Measurements from ENCODE around the gene SPINT4. TPM values are rescaled to one million over a fixed set of nuclear protein-coding genes. Genes with fewer than 3 reads are reported as not detected.

SPINT4 gene
- total RNA-seq, 1 donor: not detected

- H2AFZ ChIP-seq (ENCODE audit: low read length): no peak overlapping the region
- H3K9me3 ChIP-seq (ENCODE audit: low read depth, low read length): no peaks in the 10 kb centered on the region
Measured at GRCh38 chr20:45765307-45765875, 43.2 kb downstream of the SPINT4 start.

GRCh38 chr20:45765980-45766379 is 43.8 kb downstream of the SPINT4 start:
- H3K79me2 ChIP-seq (ENCODE audit: insufficient read depth, low read length): no peaks in the 10 kb centered on the region
- no peaks in the 10 kb centered on the region for H4K20me1 ChIP-seq (ENCODE audit: insufficient read depth, low read length)
- H3K4me1 ChIP-seq (ENCODE audit: insufficient read depth, low read length): no peaks in the 10 kb centered on the region
- no peak overlapping the region for H2AFZ ChIP-seq (ENCODE audit: low read length)
- no peak overlapping the region for H3K27ac ChIP-seq (ENCODE audit: low read depth, low read length)
- DNase-seq (ENCODE audit: insufficient read length, low spot score, missing footprints): no peak
- no peaks in the 10 kb centered on the region for H3K9me3 ChIP-seq (ENCODE audit: low read depth, low read length)
- TF ChIP-seq CTCF (IDR thresholded peaks at IDR 0.05; ENCODE audit: extremely low read depth, low read depth, low read length): no peak
- H3K4me2 ChIP-seq (ENCODE audit: insufficient read depth, low read length): no peak overlapping the region
- no peaks in the 10 kb centered on the region for H3K36me3 ChIP-seq (ENCODE audit: insufficient read depth, low read length)
- no peaks in the 10 kb centered on the region for H3K27me3 ChIP-seq (ENCODE audit: insufficient read depth, low read length)
- no peak overlapping the region for H3K4me3 ChIP-seq (ENCODE audit: insufficient read depth, low read length)

More at GRCh38 chr20:45765307-45765875, 43.2 kb downstream of the SPINT4 start:
- Histone ChIP-seq H3K4me3 (ENCODE audit: insufficient read depth, low read length) (no peak overlapping the region), H3K4me2 (ENCODE audit: insufficient read depth, low read length) (no peak overlapping the region), H3K36me3 (ENCODE audit: insufficient read depth, low read length) (no peaks in the 10 kb centered on the region), H4K20me1 (ENCODE audit: insufficient read depth, low read length) (no peaks in the 10 kb centered on the region), H3K27me3 (ENCODE audit: insufficient read depth, low read length) (no peaks in the 10 kb centered on the region), H3K4me1 (ENCODE audit: insufficient read depth, low read length) (no peaks in the 10 kb centered on the region), H3K27ac (ENCODE audit: low read depth, low read length) (no peak overlapping the region), H3K79me2 (ENCODE audit: insufficient read depth, low read length) (no peaks in the 10 kb centered on the region)
- no peak for TF ChIP-seq CTCF (IDR thresholded peaks at IDR 0.05; ENCODE audit: extremely low read depth, low read depth, low read length)
- no peak for DNase-seq (ENCODE audit: insufficient read length, low spot score, missing footprints)

GRCh38 chr20:45768479-45768878 is 46.3 kb downstream of the SPINT4 start:
- no peaks in the 10 kb centered on the region for H3K27me3 ChIP-seq (ENCODE audit: insufficient read depth, low read length)
- peaks cover 6% of the 10 kb centered on the region for H3K4me1 ChIP-seq (ENCODE audit: insufficient read depth, low read length)
- no peak overlapping the region for H3K4me2 ChIP-seq (ENCODE audit: insufficient read depth, low read length)
- DNase-seq (ENCODE audit: insufficient read length, low spot score, missing footprints): no peak
- no peaks in the 10 kb centered on the region for H4K20me1 ChIP-seq (ENCODE audit: insufficient read depth, low read length)
- no peak overlapping the region for H3K27ac ChIP-seq (ENCODE audit: low read depth, low read length)
- TF ChIP-seq CTCF (IDR thresholded peaks at IDR 0.05; ENCODE audit: extremely low read depth, low read depth, low read length): no peak
- no peak overlapping the region for H2AFZ ChIP-seq (ENCODE audit: low read length)
- no peaks in the 10 kb centered on the region for H3K79me2 ChIP-seq (ENCODE audit: insufficient read depth, low read length)
- H3K36me3 ChIP-seq (ENCODE audit: insufficient read depth, low read length): no peaks in the 10 kb centered on the region
- no peak overlapping the region for H3K4me3 ChIP-seq (ENCODE audit: insufficient read depth, low read length)
- no peaks in the 10 kb centered on the region for H3K9me3 ChIP-seq (ENCODE audit: low read depth, low read length)

GRCh38 chr20:45771182-45771759 is 49.1 kb downstream of the SPINT4 start:
- Histone ChIP-seq H3K9me3 (ENCODE audit: low read depth, low read length) (no peaks in the 10 kb centered on the region), H3K36me3 (ENCODE audit: insufficient read depth, low read length) (no peaks in the 10 kb centered on the region), H3K27ac (ENCODE audit: low read depth, low read length) (no peak overlapping the region), H2AFZ (ENCODE audit: low read length) (peak overlapping the region; percentile 87), H4K20me1 (ENCODE audit: insufficient read depth, low read length) (no peaks in the 10 kb centered on the region), H3K27me3 (ENCODE audit: insufficient read depth, low read length) (no peaks in the 10 kb centered on the region), H3K4me3 (ENCODE audit: insufficient read depth, low read length) (peak overlapping the region; percentile 30), H3K4me2 (ENCODE audit: insufficient read depth, low read length) (peak overlapping the region; percentile 68), H3K4me1 (ENCODE audit: insufficient read depth, low read length) (peaks cover 6% of the 10 kb centered on the region), H3K79me2 (ENCODE audit: insufficient read depth, low read length) (no peaks in the 10 kb centered on the region)
- peak; percentile 77 for DNase-seq (ENCODE audit: insufficient read length, low spot score, missing footprints)
- peak; percentile 99 for TF ChIP-seq CTCF (IDR thresholded peaks at IDR 0.05; ENCODE audit: extremely low read depth, low read depth, low read length)

All from osteoblast (primary cell).